Kidney (tissue), 14 donors: ENCODE data around the gene PGLYRP3. TPM values are rescaled to one million over a fixed set of nuclear protein-coding genes. Genes with fewer than 3 reads are reported as not detected.
"Not testable (repeated sequence)": the region's sequence is repeated elsewhere in the genome, so short reads cannot be mapped to it uniquely, and the experiment has no call there.

Experiments used
- DNase-seq, 5 donors: peaks; one replicate each; pipeline ENCODE4 v3.0.0-alpha.2; 2013 to 2020
- FAIRE-seq: peaks from 2 replicates; lab custom pipeline; 2012; peaks lifted over from hg19 to GRCh38; lab: Jason Lieb, UNC
- H3K27ac ChIP-seq, 2 donors: one replicate each; pipeline ENCODE4 v1.7.0; 2013; ENCODE audit warnings: low read depth in 2 of 2, low read length in 2 of 2, inconsistent platforms in 1 of 2
- H3K27me3 ChIP-seq: one replicate; pipeline ENCODE4 v1.7.1; 2013; ENCODE audit warnings: low read length, inconsistent platforms; ENCODE audit not compliant: control insufficient read depth, insufficient read depth
- H3K36me3 ChIP-seq, 3 donors: one replicate each; pipeline versions ENCODE4 v1.7.0 to v1.7.1; 2013; ENCODE audit warnings: low read length in 3 of 3, control low read depth in 1 of 3, inconsistent platforms in 1 of 3; ENCODE audit not compliant: insufficient read depth in 3 of 3, control insufficient read depth in 2 of 3
- H3K4me1 ChIP-seq, 3 donors: one replicate each; pipeline versions ENCODE4 v1.7.0 to v1.7.1; 2013; ENCODE audit warnings: low read length in 3 of 3, inconsistent platforms in 1 of 3, low read depth in 1 of 3; ENCODE audit not compliant: control insufficient read depth in 2 of 3, insufficient read depth in 2 of 3
- H3K4me3 ChIP-seq, 3 donors: one replicate each; pipeline versions ENCODE4 v1.7.0 to v1.8.1; 2013; ENCODE audit warnings: low read length in 3 of 3, control low read depth in 1 of 3, inconsistent platforms in 1 of 3
- H3K9ac ChIP-seq, 3 donors: one replicate each; pipeline versions ENCODE4 v1.7.0 to v1.7.1; 2013; ENCODE audit warnings: low read length in 3 of 3, control low read depth in 1 of 3, inconsistent platforms in 1 of 3
- H3K9me3 ChIP-seq, 3 donors: one replicate each; pipeline versions ENCODE4 v1.7.0 to v1.7.1; 2013; ENCODE audit warnings: low read length in 3 of 3, control low read depth in 1 of 3, inconsistent platforms in 1 of 3; ENCODE audit not compliant: control insufficient read depth in 2 of 3, insufficient read depth in 1 of 3
- CTCF ChIP-seq: IDR thresholded peaks from 3 replicates; pipeline ENCODE4 v1.5.1; 2012; ENCODE audit warnings: mild to moderate bottlenecking, moderate library complexity, borderline replicate concordance; ENCODE audit not compliant: insufficient read depth; ENCODE audit errors: extremely low read depth
- intact Hi-C: fragments of 100-400 bp; cut with DNase I; formaldehyde crosslinking; loops from one replicate; pipeline ENCODE4 v1.11.1; 2022
- polyA plus RNA-seq: library from polyadenylated mRNA; stranded (reverse); fragments of 350-450 nt; fragmentation: Illumina TruSeq; extraction: RNeasy Lipid Tissue Mini Kit (QIAGEN cat#74804); gene quantifications from one replicate; pipeline ENCODE4 v1.2.3, GENCODE V29; 2014; ENCODE audit warnings: low read depth, low replicate concordance; ENCODE audit not compliant: insufficient read depth
- total RNA-seq: library from RNA; stranded (reverse); fragmentation: NEBNext Ultra II Directional; extraction: Animal tissue kit (Norgen Biotek cat#: 25700); gene quantifications from one replicate; pipeline ENCODE4 v1.2.1, GENCODE V29; 2021
- donor health status: control.
- donor health status: control.
- donor health status: control.
- donor health status: control.
- donor health status: control.
- donor health status: DM: yes; HTN: yes; CAD: no.
- donor health status: Normal renal cell carcinoma (clear cell type).

The PGLYRP3 gene
- total and polyA plus RNA-seq, 2 donors from 2014 or later = not detected

GRCh38 chr1:153324912-153325311, 12.2 kb upstream of the PGLYRP3 start:
- no peak overlapping the region for H3K4me3 ChIP-seq
- no peak overlapping the region for H3K9ac ChIP-seq
- H3K9me3 ChIP-seq = peaks cover 0 to 13% (median 0%) of the 10 kb centered on the region in 3 donors
- FAIRE-seq (no peak), DNase-seq (no peak)
- no peaks in the 10 kb centered on the region for H3K36me3 ChIP-seq
- H3K27me3 ChIP-seq = no peaks in the 10 kb centered on the region
- intact Hi-C loops = no loop called here
- TF ChIP-seq CTCF = no peak
- no peaks in the 10 kb centered on the region for H3K4me1 ChIP-seq
- no peak overlapping the region for H3K27ac ChIP-seq

GRCh38 chr1:153322568-153322967, 9.8 kb upstream of the PGLYRP3 start:
- H3K4me1 ChIP-seq = no peaks in the 10 kb centered on the region
- no peak for FAIRE-seq
- DNase-seq = no peak
- H3K27ac ChIP-seq = no peak overlapping the region
- TF ChIP-seq CTCF = no peak
- intact Hi-C loops = no loop called here
- H3K4me3 ChIP-seq = no peak overlapping the region
- H3K9ac ChIP-seq = no peak overlapping the region
- peaks cover 0 to 7% (median 0%) of the 10 kb centered on the region in 3 donors for H3K9me3 ChIP-seq
- H3K36me3 ChIP-seq = no peaks in the 10 kb centered on the region
- H3K27me3 ChIP-seq = no peaks in the 10 kb centered on the region

GRCh38 chr1:153318145-153318544, 5.4 kb upstream of the PGLYRP3 start:
- FAIRE-seq, H3K36me3 ChIP-seq, H3K4me3 ChIP-seq, H3K27me3 ChIP-seq, H3K9ac ChIP-seq, intact Hi-C loops, H3K27ac ChIP-seq, H3K9me3 ChIP-seq, H3K4me1 ChIP-seq, DNase-seq: not testable (repeated sequence)

DNA sequence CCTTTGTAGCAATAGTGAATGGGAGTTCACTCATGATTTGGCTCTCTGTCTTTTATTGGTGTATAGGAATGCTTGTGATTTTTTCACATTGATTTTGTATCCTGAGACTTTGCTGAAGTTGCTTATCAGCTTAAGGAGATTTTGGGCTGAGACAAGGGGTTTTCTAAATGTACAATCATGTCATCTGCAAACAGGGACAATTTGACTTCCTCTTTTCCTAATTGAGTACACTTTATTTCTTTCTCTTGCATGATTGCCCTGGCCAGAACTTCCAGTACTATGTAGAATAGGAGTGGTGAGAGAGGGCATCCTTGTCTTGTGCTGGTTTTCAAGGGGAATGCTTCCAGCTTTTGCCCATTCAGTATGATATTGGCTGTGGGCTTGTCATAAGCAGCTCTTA, 3.3 kb upstream of the PGLYRP3 start:
- H3K27ac ChIP-seq, H3K9ac ChIP-seq, FAIRE-seq, H3K9me3 ChIP-seq, H3K36me3 ChIP-seq, DNase-seq, H3K4me1 ChIP-seq, H3K4me3 ChIP-seq, intact Hi-C loops, H3K27me3 ChIP-seq: not testable (repeated sequence)

- H3K36me3 ChIP-seq, intact Hi-C loops, H3K27ac ChIP-seq, H3K27me3 ChIP-seq, H3K4me1 ChIP-seq, FAIRE-seq, H3K9ac ChIP-seq, DNase-seq, H3K9me3 ChIP-seq, H3K4me3 ChIP-seq: not testable (repeated sequence)
Measured at GRCh38 chr1:153314388-153314787, 1.6 kb upstream of the PGLYRP3 start.
